ENCODE measurements around the gene CMTM6. TPM values are rescaled to one million over a fixed set of nuclear protein-coding genes. Genes with fewer than 3 reads are reported as not detected.

CMTM6 gene
- polyA plus RNA-seq, 1 of the 3 experiments (the other 2 are of a cell fraction) = 29.8 TPM

- H3K4me2 ChIP-seq = peak overlapping the region; percentile 86
- H3K36me3 ChIP-seq (replicated peaks in 1 of 2; ENCODE audit: control insufficient read depth in 1 of 2, insufficient read depth in 2 of 2, low read length in 1 of 2) = peaks cover 6 to 8% of the 10 kb centered on the region in 2 experiments
- peak overlapping the region; percentile 80; the same call in 1 of the 2 replicates for H2AFZ ChIP-seq (ENCODE audit: low read depth)
- H3K9ac ChIP-seq = peak overlapping the region; percentile 91
- DNase-seq = no peak
- TF ChIP-seq FOXM1 (IDR thresholded peaks at IDR 0.05; ENCODE audit: low read depth) (no peak), JUND (IDR thresholded peaks at IDR 0.05) (no peak), USF1 (IDR thresholded peaks at IDR 0.05; ENCODE audit: borderline replicate concordance, low read depth) (no peak), YY1 (IDR thresholded peaks at IDR 0.05; ENCODE audit: low read depth) (no peak), RAD21 (IDR thresholded peaks at IDR 0.05; ENCODE audit: low read length) (no peak), GABPA (IDR thresholded peaks at IDR 0.05; ENCODE audit: low read depth) (no peak), ZBTB33 (IDR thresholded peaks at IDR 0.05; ENCODE audit: borderline replicate concordance, low read depth) (no peak), NFIC (IDR thresholded peaks at IDR 0.05; ENCODE audit: borderline replicate concordance) (no peak), GATA2 (CRISPR knock-in tag; IDR thresholded peaks at IDR 0.05) (no peak), RFX5 (IDR thresholded peaks at IDR 0.05; ENCODE audit: low read length) (no peak), CTCF (IDR thresholded peaks at IDR 0.05) (no peak)
- POLR2A ChIA-PET = no interaction called here
- WGBS (ENCODE audit: low lambda C conversion rate) = 4% methylated on average over 4 of the region's 4 CpGs
- H3K9me3 ChIP-seq = no peaks in the 10 kb centered on the region
- peaks cover 56% of the 10 kb centered on the region for H3K79me2 ChIP-seq (ENCODE audit: insufficient read depth)
- CTCF ChIA-PET = interaction anchor here (0.9 to 2.9 kb wide), 6 partner anchors 8 to 206 kb away, joined by 3 to 10 read pairs (median 4); no protein-coding TSS in a partner anchor
- peaks cover 0 to 10% of the 10 kb centered on the region in 2 experiments; a peak in 3 of 4 replicates for H3K4me1 ChIP-seq (ENCODE audit: control insufficient read depth in 1 of 2, insufficient read depth in 2 of 2, low read depth in 1 of 2, low read length in 1 of 2)
- H3K27ac ChIP-seq (ENCODE audit: low read depth in 2 of 2, low read length in 1 of 2) = peak overlapping the region; percentile 90 to 94
- H3F3A ChIP-seq (replicated peaks; ENCODE audit: insufficient read depth) = peaks cover 13% of the 10 kb centered on the region
- peak overlapping the region; percentile 80 to 94 for H3K4me3 ChIP-seq (ENCODE audit: low read depth in 2 of 2, low read length in 1 of 2)
- no peaks in the 10 kb centered on the region for H3K9me2 ChIP-seq
- H4K20me1 ChIP-seq (ENCODE audit: insufficient read depth) = peaks cover 28% of the 10 kb centered on the region
- H3K27me3 ChIP-seq (ENCODE audit: insufficient read depth) = no peaks in the 10 kb centered on the region
These were observed 902 bp downstream of the CMTM6 start for GRCh38 chr3:32501783-32502117.
